SU-DHL-6 (cell line): ENCODE measurements around the gene APBB2.

Experiments
- EZH2phosphoT487 ChIP-seq: fragments of 200-600 bp; sonication (generic), shearing (Covaris generic); conservative IDR thresholded peaks from 2 replicates; pipeline ENCODE4 v1.6.1; 2018; ENCODE audit warnings: mild to moderate bottlenecking, antibody characterized with exemption, low read length, moderate library complexity, mixed read lengths
- TF ChIP-seq, protein P1 (sequence below): fragments of 200-600 bp; sonication (generic); IDR thresholded peaks from one replicate; pipeline ENCODE4 v1.5.1; 2017; ENCODE audit warnings: antibody characterized with exemption, mild to moderate bottlenecking, low read length, moderate library complexity; ENCODE audit not compliant: insufficient read depth, poor library complexity, severe bottlenecking

DNA sequence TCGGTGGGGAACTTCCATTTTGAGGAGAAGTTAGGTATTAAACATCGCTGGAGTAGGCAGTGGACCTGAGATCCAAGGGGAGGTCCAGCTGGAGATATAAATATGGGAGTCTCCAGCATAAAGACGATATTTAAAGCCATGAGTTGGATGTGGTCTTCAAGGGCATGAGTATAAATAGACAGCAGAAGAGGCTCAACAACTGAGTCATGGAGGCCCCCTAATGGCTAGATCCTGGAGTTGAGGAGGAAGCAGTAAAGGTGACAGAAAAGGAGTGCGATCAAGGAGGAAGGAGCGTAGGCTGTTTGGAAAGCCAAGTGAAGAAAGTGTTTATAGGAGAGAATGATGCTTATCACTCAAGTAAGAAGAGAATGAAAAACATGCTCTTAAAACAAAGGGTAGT, 18.1 kb upstream of the APBB2 start:
- TF ChIP-seq, protein P1, sequence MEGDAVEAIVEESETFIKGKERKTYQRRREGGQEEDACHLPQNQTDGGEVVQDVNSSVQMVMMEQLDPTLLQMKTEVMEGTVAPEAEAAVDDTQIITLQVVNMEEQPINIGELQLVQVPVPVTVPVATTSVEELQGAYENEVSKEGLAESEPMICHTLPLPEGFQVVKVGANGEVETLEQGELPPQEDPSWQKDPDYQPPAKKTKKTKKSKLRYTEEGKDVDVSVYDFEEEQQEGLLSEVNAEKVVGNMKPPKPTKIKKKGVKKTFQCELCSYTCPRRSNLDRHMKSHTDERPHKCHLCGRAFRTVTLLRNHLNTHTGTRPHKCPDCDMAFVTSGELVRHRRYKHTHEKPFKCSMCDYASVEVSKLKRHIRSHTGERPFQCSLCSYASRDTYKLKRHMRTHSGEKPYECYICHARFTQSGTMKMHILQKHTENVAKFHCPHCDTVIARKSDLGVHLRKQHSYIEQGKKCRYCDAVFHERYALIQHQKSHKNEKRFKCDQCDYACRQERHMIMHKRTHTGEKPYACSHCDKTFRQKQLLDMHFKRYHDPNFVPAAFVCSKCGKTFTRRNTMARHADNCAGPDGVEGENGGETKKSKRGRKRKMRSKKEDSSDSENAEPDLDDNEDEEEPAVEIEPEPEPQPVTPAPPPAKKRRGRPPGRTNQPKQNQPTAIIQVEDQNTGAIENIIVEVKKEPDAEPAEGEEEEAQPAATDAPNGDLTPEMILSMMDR = no peak
- TF ChIP-seq EZH2phosphoT487 = no peak
